Measurements from ENCODE around the gene RECQL.

DNA sequence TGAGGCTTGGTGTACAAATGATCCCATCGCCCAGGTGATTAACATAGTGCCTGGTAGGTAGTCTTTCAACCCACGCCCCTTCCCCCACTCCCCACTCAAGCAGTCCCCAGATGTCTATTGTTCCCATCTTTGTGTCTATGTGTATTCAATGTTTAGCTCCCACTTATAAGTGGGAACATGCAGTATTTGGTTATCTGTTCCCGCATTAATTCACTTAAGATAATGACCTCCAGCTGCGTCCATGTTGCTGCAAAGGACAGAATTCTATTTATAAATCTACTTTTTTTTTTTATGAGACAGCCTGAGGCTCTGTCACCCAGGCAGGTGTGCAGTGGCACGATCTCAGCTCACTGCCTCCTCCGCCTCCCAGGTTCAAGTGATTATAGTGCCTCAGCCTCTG, 40.3 kb upstream of the RECQL start:
- no peak for TF ChIP-seq POLR2A (IDR thresholded peaks at IDR 0.05)
- TF ChIP-seq, protein P1, sequence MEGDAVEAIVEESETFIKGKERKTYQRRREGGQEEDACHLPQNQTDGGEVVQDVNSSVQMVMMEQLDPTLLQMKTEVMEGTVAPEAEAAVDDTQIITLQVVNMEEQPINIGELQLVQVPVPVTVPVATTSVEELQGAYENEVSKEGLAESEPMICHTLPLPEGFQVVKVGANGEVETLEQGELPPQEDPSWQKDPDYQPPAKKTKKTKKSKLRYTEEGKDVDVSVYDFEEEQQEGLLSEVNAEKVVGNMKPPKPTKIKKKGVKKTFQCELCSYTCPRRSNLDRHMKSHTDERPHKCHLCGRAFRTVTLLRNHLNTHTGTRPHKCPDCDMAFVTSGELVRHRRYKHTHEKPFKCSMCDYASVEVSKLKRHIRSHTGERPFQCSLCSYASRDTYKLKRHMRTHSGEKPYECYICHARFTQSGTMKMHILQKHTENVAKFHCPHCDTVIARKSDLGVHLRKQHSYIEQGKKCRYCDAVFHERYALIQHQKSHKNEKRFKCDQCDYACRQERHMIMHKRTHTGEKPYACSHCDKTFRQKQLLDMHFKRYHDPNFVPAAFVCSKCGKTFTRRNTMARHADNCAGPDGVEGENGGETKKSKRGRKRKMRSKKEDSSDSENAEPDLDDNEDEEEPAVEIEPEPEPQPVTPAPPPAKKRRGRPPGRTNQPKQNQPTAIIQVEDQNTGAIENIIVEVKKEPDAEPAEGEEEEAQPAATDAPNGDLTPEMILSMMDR (IDR thresholded peaks at IDR 0.05), result no peak

All from lower leg skin (tissue), 3 donors.